ENCODE results near the gene MCF2L. TPM values are rescaled to one million over a fixed set of nuclear protein-coding genes. Genes with fewer than 3 reads are reported as not detected.
"Not testable (repeated sequence)": the region's sequence is repeated elsewhere in the genome, so short reads cannot be mapped to it uniquely, and the experiment has no call there.

MCF2L gene
- total RNA-seq, 1 donor from 2014 or later: 6.7 TPM

DNA sequence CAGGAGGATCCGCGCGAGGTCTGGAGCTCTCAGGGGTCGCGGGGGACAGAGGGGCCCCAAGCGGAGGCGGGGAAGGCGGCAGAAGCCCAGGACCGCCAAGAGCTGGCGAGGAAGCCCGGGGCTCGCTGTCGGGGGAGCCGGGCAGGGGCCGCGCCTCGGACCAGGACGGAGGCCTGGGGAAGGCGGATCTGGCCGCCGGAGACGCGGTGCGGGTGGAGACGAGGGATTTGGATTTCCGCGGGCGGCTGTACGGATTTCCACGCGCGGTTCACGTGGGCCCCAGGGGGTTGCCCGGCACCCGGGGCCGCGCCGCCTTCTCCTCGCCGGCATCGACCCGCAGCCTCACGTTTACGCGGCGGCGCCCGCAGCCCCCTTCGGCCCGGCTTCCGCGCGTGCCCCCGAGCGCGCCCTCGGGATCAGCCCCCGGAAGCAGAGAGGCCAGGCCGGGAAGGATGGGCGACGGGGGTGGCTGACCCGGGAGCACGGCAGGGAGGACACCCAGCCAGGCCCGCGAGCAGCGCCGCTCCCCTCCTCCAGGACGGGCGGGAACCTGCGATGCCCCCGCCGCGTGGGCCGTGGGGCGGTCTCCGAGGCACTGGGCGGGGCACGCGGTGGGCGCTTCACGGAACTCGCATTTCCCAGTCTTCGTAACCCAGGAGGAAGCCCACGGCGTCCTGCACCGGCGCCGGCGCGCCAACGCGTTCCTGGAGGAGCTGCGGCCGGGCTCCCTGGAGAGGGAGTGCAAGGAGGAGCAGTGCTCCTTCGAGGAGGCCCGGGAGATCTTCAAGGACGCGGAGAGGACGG lies 141.2 kb downstream of the MCF2L start:
- Mint-ChIP-seq H3K36me3 (ENCODE audit: low read depth) (no peaks in the 10 kb centered on the region), H3K9me3 (ENCODE audit: low read depth) (no peaks in the 10 kb centered on the region), H3K27ac (ENCODE audit: unreplicated experiment) (no peak overlapping the region), H3K4me3 (ENCODE audit: unreplicated experiment) (peak overlapping the region; percentile 62), H3K27me3 (ENCODE audit: low read depth) (no peaks in the 10 kb centered on the region), H3K4me1 (ENCODE audit: low read depth) (no peaks in the 10 kb centered on the region)
- TF ChIP-seq, protein P1, sequence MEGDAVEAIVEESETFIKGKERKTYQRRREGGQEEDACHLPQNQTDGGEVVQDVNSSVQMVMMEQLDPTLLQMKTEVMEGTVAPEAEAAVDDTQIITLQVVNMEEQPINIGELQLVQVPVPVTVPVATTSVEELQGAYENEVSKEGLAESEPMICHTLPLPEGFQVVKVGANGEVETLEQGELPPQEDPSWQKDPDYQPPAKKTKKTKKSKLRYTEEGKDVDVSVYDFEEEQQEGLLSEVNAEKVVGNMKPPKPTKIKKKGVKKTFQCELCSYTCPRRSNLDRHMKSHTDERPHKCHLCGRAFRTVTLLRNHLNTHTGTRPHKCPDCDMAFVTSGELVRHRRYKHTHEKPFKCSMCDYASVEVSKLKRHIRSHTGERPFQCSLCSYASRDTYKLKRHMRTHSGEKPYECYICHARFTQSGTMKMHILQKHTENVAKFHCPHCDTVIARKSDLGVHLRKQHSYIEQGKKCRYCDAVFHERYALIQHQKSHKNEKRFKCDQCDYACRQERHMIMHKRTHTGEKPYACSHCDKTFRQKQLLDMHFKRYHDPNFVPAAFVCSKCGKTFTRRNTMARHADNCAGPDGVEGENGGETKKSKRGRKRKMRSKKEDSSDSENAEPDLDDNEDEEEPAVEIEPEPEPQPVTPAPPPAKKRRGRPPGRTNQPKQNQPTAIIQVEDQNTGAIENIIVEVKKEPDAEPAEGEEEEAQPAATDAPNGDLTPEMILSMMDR (IDR thresholded peaks at IDR 0.05): no peak
- peak; percentile 84 for DNase-seq (ENCODE audit: low spot score)

DNA sequence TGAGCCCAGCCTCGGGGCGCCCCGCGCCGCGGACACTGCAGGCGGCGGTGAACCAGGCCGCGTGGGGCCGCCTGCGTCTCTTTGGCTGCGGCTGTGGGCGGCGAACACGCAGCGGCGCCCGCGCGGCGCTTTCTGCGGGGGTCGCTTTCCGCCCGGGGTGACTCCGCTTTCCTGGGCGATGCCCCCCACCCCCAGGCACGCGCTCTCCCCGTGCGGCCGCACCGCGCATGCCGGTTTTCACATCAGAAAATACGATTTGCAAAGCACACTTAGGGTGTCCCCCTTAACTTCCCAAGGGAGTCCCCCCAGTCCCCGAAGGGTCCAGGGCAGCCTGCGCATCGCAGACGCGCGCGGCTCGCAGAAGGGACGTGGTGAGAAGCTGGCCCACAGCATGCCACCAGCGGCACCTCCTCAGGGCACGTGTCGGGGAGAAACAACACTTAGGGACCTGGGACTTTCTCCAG lies 141.9 kb downstream of the MCF2L start:
- no peaks in the 10 kb centered on the region for H3K4me1 Mint-ChIP-seq (ENCODE audit: low read depth)
- TF ChIP-seq, protein P1 (IDR thresholded peaks at IDR 0.05): no peak
- peak; percentile 79 for DNase-seq (ENCODE audit: low spot score)
- H3K27me3 Mint-ChIP-seq (ENCODE audit: low read depth): no peaks in the 10 kb centered on the region
- peak overlapping the region; percentile 62 for H3K4me3 Mint-ChIP-seq (ENCODE audit: unreplicated experiment)
- no peaks in the 10 kb centered on the region for H3K36me3 Mint-ChIP-seq (ENCODE audit: low read depth)
- no peak overlapping the region for H3K27ac Mint-ChIP-seq (ENCODE audit: unreplicated experiment)
- H3K9me3 Mint-ChIP-seq (ENCODE audit: low read depth): no peaks in the 10 kb centered on the region

DNA sequence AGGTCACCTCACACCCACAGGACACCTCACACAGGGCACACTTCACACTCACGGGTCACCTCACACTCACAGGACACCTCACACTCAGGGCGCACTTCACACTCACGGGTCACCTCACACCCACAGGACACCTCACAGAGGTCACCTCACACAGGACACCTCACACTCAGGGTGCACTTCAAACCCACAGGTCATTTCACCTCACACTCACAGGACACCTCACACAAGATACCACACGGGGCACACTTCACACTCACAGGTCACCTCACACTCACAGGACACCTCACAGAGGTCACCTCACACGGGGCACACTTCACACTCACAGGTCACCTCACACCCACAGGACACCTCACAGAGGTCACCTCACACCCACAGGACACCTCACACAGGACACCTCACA lies 142.8 kb downstream of the MCF2L start:
- H3K27ac Mint-ChIP-seq (ENCODE audit: unreplicated experiment); H3K4me1 Mint-ChIP-seq (ENCODE audit: low read depth); H3K27me3 Mint-ChIP-seq (ENCODE audit: low read depth); H3K9me3 Mint-ChIP-seq (ENCODE audit: low read depth); H3K36me3 Mint-ChIP-seq (ENCODE audit: low read depth); H3K4me3 Mint-ChIP-seq (ENCODE audit: unreplicated experiment): not testable (repeated sequence)
- peak; percentile 29 for DNase-seq (ENCODE audit: low spot score)

DNA sequence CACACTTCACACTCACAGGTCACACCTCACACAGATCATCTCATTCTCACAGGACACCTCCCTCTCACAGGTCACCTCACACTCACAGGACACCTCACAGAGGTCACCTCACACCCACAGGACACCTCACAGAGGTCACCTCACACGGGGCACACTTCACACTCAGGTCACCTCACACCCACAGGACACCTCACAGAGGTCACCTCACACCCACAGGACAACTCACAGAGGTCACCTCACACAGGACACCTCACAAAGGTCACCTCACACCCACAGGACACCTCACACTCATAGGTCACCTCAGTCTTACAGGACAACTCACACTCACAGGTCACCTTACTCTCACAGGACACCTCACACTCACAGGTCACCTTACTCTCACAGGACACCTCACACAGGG lies 143.5 kb downstream of the MCF2L start:
- not testable (repeated sequence) for H3K9me3 Mint-ChIP-seq (ENCODE audit: low read depth); H3K36me3 Mint-ChIP-seq (ENCODE audit: low read depth); H3K4me1 Mint-ChIP-seq (ENCODE audit: low read depth); H3K4me3 Mint-ChIP-seq (ENCODE audit: unreplicated experiment); H3K27me3 Mint-ChIP-seq (ENCODE audit: low read depth); DNase-seq (ENCODE audit: low spot score); H3K27ac Mint-ChIP-seq (ENCODE audit: unreplicated experiment)

DNA sequence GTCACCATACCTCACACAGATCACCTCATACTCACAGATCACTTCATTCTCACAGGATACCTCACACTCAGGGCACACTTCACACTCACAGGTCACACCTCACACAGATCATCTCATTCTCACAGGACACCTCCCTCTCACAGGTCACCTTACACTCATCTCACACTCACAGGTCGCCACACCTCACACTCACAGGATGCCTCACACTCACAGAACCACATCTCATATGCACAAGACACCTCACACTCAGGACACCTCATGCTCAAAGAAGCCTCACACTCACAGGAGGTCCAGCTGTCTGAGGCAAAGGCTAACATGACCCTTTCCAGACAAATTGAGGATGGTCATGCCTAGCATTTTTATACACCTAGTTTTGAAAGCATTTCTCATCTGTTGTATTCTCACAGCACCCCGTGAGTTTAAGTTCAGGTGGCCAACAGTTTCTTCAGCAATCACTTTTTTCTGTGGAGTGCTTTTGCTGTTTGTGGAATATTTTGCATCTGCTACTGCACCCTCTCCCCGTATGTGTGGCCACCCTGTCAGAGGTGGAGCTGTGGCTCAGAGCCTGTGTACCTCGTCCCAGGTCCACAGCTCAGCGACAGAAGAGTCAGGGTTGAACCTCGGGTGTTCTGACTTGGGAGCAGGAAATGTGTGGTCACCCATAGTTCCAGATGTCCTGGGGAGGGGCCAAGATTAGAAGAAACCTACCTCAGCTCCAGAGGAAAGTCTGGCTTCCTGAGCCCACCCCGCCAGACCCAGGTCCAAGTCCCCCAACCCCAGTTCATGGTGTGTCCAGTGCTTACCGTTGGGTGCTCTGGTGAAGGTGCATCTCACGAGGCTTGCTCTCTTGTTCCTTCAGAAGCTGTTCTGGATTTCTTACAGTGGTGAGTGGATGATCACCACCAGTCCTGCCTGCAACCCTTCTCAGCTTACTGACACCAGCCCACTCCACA lies 144.2 kb downstream of the MCF2L start:
- no peaks in the 10 kb centered on the region for H3K27me3 Mint-ChIP-seq (ENCODE audit: low read depth)
- no peak for DNase-seq (ENCODE audit: low spot score)
- H3K4me1 Mint-ChIP-seq (ENCODE audit: low read depth): peaks cover 4% of the 10 kb centered on the region

More for the DNA sequence above, 144.2 kb downstream of the MCF2L start:
- Mint-ChIP-seq H3K27ac (ENCODE audit: unreplicated experiment) (no peak overlapping the region), H3K9me3 (ENCODE audit: low read depth) (no peaks in the 10 kb centered on the region), H3K4me3 (ENCODE audit: unreplicated experiment) (no peak overlapping the region), H3K36me3 (ENCODE audit: low read depth) (no peaks in the 10 kb centered on the region)
- TF ChIP-seq, protein P1 (IDR thresholded peaks at IDR 0.05): no peak

Data from chondrocyte (in vitro differentiated cells).